Stimulated activated CD8-positive, alpha-beta memory T cell treated with anti-CD3 and anti-CD28 coated beads, Interleukin-4, amount 100 ng/mL, for 1 hour (primary cell): ENCODE data around the gene KRT75.

Source experiments
- DNase-seq, 2 donors: peaks; one replicate each; pipeline ENCODE4 v3.0.0-alpha.2; 2020; ENCODE audit warnings: low read depth in 2 of 2, low spot score in 1 of 2

Gene KRT75

DNA sequence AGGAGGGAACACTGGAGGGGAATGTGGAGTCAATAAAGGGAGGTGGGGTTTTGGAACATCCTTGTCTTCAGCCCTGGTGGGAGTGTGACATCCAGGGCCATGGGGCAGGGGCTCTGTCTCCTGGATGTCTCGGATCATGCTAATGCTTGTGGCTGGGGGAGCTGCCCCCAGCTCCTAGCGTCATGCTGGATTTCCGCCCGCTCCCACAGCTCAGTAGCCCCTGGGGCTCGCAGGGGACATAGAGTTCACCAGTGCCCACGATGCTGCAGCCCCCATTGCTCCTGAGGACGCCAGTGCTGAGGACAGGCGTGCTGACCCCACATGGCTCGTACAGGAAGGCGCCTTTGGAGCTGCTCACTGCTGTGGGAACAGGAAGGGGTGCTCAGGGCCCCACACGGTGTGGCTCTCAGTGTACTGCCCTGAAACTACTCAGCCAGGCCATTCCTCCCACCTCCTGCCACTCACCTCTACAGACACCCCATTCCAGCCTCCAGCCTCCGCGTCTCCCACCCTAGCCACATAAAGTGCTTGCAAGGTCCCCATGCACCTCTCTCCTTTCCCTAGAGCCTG is 39.2 kb downstream of the KRT75 start:
- no peak for DNase-seq

DNA sequence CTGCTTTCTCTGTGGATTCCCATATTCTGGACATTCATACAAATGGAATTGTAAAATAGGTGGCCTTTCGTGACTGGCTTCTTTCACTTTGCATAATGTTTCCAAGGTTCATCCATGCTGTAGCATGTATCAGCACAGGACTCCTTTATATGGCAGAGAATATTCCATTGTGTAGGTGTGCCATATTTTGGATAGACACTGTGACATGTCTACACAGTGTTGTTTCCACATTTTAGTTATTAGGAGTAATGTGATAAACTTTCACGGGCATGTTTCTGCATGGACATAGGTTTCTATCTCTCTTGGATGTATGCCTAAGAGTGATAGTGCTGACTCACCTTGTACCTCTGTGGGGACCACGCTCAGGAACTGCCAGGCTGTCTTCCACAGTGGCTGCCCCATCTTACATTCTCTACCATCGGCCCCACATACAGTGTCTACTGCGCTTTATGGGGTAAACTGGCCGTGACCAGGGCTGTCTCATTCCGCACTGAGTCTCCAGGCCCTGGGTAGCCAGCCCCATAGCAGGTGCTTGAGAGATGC is 41.6 kb downstream of the KRT75 start:
- no peak for DNase-seq

DNA sequence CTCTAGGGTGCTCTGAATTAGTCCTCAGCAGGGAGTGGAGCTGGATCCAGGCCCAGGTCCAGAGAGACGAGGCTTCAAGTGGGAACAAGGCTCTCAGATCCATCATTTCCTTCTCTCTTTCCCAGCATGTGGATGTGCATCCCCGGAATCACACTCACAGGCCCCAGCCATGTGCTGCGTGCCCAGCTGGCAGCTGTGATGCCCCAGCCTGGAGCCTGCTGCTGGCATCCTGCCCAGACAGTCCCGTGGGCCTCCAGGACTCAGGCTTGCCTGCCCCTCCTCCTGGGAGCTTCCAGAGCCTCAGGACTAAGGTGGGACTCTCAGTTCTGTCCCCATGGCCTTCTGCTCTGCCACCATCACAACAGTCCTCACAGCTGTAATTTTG is 42.6 kb downstream of the KRT75 start:
- no peak for DNase-seq

DNA sequence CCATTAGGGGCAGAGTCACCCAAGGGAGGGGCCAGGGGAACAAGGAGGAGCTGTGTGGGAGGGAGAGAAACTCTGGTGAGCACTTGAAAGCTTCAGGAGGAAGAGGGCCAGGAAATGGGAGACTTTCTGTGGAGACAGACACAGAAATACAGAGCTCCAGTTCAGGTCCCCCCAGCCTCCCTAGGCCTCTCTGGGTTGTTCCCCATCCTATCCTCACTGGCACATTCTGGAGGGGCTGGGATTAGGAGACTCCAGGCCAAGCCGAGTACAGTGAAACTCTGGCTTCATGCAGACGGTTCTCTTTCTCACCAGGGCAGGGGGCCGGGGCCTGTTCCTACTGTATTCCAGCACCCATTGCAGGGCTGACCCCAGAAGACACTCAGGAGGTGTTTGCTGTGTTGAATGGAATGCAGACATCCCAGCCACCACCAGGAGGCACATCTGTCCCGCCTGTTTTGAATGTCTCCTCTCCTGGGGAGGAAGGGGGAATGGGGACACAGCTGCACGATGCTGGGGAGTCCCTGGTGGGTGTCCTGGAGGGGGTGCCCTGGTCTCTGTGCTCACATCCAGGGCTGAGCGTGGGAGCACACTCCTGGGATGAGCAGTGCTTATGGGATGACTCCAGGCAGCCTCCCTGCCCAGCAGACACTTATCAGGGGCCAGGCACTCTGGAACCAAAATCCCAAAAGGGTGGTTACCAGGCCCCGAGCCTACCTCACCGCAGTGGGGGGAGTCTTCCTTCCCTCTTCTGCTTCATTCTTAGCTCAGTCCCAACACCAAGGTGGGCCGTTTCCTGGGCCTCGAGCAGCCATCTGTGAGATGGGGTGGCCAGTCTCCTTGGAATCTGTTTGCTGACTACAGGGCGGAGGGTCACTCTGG is 43.2 kb downstream of the KRT75 start:
- no peak for DNase-seq

DNA sequence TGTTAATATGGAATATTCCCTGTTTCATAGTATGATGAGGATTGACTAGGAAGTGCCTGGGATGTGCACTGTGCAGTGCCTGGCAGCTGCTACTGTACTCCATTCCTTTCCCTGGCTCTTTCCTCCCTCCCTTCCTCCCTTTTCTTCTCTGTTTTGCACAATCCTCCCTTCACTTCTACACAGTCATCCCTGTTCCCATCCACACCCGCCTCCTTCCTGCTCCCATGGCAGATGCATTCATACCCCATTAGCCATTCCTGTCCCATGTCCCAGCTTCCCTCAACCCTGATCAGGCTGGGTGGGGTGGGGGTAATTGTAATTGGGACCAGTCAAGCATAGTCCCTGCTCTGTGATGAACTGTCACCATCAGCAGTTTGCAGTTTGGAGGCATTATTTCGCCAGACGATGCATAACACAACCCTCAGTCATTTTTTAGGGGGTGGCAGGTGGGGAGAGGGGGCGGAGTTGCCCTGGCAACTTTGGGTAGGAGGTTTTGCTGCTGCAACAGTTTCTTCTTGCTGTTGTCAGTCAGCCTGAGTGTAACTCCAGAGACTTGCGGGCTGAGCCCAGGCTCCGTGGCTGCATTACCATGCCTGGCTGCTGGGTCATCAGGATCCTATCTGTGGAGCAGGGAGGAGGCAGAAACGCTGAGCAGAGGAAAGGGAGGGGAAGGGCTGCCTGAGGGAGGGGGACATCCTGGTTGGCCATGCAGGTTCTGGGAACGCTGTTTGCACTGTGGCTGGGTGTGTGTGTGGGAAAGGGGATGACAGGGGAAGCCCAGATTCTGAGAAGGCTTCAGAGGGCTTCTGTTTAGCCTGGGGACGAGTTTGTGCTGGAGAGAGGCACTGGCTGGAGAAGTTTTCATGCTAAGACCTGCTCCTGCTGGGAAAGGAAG is 44.6 kb downstream of the KRT75 start:
- no peak for DNase-seq

DNA sequence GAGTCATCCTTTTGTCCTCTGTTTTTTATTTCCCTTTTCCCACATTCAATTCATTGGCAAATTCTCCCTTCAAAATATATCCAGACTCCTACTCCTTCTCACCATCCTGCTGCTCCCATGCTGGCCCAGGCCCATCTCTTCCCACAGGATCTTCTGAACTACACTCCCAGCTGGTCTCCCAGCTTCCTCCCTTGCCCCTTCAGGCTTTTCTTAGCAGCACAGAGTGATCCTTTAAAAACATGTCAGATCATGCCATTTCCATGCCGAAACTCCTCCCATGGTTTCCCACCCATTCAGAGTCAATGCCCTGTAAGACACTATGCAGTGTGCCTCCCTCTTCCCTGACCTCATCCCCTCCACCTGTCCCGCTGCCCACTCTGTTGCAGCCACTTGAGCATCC is 46.3 kb downstream of the KRT75 start:
- no peak for DNase-seq

DNA sequence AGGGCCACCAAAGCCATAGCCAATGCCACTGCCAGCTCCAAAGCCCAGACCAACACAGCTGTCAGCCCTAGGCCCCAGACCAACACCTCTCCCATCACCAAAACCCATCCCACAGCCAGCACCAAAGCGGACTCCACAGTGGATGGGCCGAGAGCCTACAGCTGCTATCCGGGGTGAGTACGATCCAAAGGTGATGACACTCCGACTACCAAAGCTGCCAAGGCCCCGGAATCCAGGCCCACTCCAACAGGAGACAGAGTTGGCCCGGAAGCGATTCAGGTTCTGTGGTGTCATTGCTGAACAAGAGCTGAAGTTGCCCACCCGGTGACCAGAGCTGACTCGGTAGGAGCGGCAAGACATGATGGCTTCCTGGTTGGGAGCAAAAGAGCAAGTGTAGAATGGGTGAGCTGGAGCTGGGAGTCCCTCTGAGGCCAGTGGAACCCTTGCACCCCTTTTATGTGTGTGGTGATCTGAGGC is 48.9 kb downstream of the KRT75 start, which contains the start of gene KRT84:
Gene KRT84, minus strand, starts transcription at position 427 of the 477 bp plus-strand sequence. Its CDS starts 67 bp downstream, at position 360.
- DNase-seq, result no peak

DNA sequence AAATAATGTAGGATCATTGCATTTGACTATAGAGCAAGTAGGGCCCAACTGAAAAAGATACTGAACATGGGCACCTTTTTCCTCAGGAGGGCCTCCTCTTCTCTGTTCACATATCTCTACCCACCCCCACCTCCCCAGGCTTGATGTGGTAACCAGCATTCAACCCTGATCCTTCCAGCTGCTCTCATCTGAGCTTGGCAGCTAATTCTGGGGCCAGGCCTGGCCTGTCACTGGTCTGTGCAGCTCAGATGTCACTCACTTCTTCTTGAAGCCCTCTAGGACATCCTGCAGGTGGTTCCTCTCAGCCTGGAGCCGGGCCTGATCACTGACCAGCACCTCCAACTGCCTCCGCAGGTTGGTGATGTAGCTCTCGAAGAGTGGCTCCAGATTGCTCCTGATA is 50.8 kb downstream of the KRT75 start:
- DNase-seq, result no peak

DNA sequence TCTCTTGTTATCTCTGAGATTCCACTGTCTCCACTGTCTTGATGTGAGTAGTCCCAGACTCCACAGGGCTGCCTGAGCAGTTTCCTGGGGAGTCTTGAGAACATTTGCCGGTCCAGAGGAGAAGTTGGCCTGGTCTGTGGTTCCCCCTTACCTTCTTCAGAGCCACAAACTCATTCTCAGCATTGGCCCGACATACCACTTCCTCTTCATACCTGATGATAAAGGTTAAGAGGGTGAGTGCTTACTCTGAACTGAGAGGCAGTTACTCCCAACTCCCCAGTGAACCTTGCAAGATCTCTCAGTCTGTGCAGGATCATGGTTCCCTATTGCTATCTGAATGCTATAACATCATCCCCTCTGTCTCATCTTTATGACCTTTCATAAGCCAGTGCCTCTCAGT is 51.3 kb downstream of the KRT75 start:
- DNase-seq, result no peak

DNA sequence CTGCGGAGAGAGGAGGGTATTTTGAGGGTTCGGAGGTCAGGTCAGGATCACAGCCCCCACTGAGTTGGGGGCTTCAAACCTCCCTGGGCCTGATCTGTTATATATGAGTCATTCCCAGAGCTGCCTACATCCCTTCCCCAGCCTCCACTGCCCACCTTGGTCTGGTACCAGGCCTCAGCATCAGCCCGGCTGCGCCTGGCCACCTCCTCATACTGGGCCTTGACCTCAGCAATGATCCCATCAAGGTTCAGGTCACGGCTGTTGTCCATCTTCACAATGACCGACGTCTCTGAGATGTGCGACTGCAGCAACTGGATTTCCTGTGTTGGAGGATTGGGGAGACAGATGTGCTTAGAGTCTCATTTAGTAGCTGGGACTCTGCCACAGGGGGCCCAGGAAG is 53.0 kb downstream of the KRT75 start:
- no peak for DNase-seq

DNA sequence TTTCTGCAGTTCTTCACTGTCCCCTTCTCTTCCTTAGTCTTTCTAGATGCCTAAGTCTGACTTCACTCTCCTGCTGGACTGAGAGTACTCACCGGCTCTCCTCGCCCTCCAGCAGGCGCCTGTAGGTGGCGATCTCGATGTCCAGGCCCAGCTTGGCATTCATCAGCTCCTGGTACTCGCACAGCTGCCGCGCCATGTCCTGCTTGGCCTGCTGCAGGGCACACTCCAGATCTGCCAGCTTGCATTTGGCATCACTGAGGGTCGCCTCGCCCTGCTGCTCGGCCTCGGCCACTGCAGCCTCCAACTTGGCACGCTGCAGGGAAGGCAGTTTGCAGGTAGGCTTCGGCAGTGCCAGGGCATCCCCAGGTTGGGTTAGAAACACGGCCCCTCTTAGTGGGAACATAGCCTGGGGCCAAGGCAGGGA is 53.9 kb downstream of the KRT75 start:
- no peak for DNase-seq

DNA sequence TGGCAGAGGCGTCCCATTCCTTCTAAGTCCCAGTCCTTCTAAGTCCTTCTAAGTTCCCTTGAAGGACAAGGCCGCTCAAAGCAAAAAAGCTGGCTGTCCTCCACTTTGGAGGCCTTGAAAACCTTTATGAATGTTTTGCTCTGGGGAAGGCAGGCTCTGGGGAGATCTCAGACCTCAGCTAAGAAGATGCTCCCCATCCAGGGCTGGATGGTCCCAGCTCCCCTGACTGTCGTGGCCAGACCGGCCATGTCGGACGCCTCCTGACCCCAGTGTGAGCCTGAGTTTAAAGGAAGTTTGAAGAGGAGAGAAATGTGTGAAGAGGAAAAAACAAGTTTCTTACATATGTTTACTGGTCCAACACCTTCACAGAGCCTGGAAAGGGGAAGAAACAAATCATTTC is 54.6 kb downstream of the KRT75 start:
- no peak for DNase-seq

DNA sequence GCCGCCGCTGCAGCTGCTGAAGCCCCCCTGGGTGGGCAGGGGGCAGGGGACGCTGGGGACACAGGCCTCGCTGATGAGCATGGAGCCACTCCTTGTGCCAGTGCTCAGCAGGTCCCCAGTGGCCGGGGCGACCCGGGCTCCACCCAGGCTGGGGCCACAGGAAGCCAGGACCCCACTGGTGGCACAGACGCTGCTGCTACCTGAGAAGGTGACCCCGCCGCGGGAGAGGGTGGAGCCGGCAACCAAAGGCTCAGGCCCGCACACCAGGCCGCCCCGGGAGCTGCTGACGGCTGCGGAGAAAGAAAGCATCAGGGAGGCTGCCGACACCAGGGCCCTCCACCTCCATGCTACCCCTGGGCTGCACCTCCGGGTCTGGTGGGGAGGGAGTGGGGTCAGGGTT is 56.1 kb downstream of the KRT75 start:
- no peak for DNase-seq

DNA sequence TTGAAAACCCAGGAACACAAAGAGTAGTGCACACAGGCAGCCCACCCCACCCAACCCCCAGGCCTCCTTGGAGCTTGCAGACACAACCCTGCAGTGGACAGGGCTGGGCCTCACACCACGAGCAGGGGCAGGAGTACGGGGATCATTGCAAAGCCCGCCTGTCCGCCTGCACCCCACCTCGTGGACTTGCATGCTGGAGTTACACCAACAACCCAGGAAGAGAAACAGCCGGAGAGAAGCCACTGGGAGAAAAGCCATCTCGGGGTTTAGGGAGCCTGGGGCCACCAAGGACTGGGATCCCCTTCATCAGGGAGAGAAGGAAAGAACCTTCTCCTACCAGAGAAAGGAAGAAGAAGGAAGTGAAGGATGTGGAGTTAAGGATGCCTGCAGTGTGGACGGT is 56.9 kb downstream of the KRT75 start:
- DNase-seq, result no peak
